Measurements from ENCODE around the gene EPS8L2.

DNA sequence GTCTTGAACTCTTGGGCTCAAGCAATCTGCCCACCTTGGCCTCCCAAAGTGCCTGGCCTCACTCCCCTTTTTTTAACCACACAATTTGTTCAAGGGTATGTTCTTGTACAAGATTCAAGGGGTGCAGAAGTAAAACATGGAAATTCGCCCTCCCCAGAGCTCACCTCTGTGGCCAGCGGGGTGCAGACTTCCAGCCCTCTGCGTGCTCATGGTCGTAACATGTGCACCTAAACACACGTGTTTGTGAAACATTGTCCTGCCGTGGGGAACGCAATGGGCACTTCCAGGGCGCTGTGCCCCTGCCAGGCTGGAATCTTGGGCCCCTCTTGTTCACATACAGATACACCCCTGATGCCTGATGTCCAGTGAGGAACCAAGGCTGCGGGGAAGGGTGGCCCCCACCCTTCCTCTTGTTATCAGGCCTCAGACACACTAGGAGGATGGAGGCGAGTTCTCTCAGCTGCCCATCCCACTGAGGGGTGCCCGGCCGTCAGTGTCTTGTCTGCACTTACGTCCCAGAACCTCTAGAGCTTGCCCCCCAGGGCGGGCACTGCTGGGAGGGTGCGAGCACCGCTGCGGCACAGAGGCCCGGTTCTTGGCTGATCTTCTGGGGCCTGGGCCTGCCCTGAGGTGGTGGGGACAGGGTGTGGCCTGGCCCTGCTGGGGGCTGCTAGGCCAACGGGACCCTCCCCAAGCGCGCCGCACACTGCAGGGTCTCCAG lies 4.1 kb upstream of the EPS8L2 start:
- TF ChIP-seq, protein P1, sequence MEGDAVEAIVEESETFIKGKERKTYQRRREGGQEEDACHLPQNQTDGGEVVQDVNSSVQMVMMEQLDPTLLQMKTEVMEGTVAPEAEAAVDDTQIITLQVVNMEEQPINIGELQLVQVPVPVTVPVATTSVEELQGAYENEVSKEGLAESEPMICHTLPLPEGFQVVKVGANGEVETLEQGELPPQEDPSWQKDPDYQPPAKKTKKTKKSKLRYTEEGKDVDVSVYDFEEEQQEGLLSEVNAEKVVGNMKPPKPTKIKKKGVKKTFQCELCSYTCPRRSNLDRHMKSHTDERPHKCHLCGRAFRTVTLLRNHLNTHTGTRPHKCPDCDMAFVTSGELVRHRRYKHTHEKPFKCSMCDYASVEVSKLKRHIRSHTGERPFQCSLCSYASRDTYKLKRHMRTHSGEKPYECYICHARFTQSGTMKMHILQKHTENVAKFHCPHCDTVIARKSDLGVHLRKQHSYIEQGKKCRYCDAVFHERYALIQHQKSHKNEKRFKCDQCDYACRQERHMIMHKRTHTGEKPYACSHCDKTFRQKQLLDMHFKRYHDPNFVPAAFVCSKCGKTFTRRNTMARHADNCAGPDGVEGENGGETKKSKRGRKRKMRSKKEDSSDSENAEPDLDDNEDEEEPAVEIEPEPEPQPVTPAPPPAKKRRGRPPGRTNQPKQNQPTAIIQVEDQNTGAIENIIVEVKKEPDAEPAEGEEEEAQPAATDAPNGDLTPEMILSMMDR (IDR thresholded peaks at IDR 0.05; ENCODE audit: insufficient read depth, low read length, poor library complexity, severe bottlenecking) = no peak
- no peak for TF ChIP-seq EZH2phosphoT487 (conservative IDR thresholded peaks at IDR 0.05; ENCODE audit: low read length)
